HCT116 (cell line): ENCODE data around the gene SLC6A3. TPM values are rescaled to one million over a fixed set of nuclear protein-coding genes. Genes with fewer than 3 reads are reported as not detected.

Experiments
- ATAC-seq: fragments of 200-7000 bp; cut with Tn5 transposase; 2 replicates; pipeline ENCODE4 v1.9.1; 2020; ENCODE audit warnings: mild to moderate bottlenecking, moderate library complexity
- BruUV-seq: library from RNA; stranded (reverse); fragments of 400-500 nt; replicated peaks from 2 replicates; lab custom pipeline; 2021; lab: Mats Ljungman, UMichigan
- CTCF ChIA-PET: fragments of 300-600 bp; sonication (Branson Sonifier 250); formaldehyde crosslinking; loops from one replicate; lab custom pipeline; 2021; ENCODE audit warnings: antibody characterized with exemption; lab: Charles Lee
- POLR2A ChIA-PET: fragments of 300-600, 350-600 bp; sonication (Branson Sonifier 250); formaldehyde crosslinking; loops from one replicate; lab custom pipeline; 2021; ENCODE audit warnings: antibody characterized with exemption; lab: Charles Lee
- RAD21 ChIA-PET, 2 experiments: fragments of 300-600 bp; sonication (Branson Sonifier 250); formaldehyde crosslinking; loops; one replicate each; lab custom pipeline; 2023; ENCODE audit warnings: low total read pairs in 2 of 2; ENCODE audit not compliant: uncharacterized antibody in 2 of 2, unreplicated experiment in 2 of 2, low non-redundant PET in 1 of 2; lab: Charles Lee
- DNase-seq: peaks from one replicate; pipeline ENCODE4 v3.0.0-alpha.2; 2010; ENCODE audit warnings: low read depth, low spot score
- H2AFZ ChIP-seq: fragments of 200-600 bp; shearing (Covaris generic), sonication (generic); 2 replicates; pipeline ENCODE4 v1.6.1; 2017; ENCODE audit warnings: low read depth, mixed run types, mixed read lengths, antibody characterized with exemption, low read length; ENCODE audit not compliant: poor library complexity, severe bottlenecking
- H3K27ac ChIP-seq: 2 replicates; pipeline ENCODE4 v1.5.1; 2012; ENCODE audit warnings: low read depth, low read length
- H3K27me3 ChIP-seq: fragments of 200-600 bp; sonication (generic); 2 replicates; pipeline ENCODE4 v1.6.1; 2016; ENCODE audit warnings: mixed run types, low read length, mixed read lengths; ENCODE audit not compliant: insufficient read depth
- H3K36me3 ChIP-seq, 2 experiments: fragments of 200-500 bp in 1 of 2; fragments of 200-600 bp in 1 of 2; sonication (Bioruptor generic) in 1 of 2; sonication (generic) in 1 of 2; 2 replicates each; pipeline versions ENCODE4 v1.5.1 to v1.6.1; 2014 to 2016; ENCODE audit warnings: low read length in 2 of 2, inconsistent platforms in 1 of 2, mixed read lengths in 1 of 2, mixed run types in 1 of 2; ENCODE audit not compliant: insufficient read depth in 2 of 2, control insufficient read depth in 1 of 2
- H3K4me1 ChIP-seq, 2 experiments: fragments of 200-600 bp in 1 of 2; sonication (generic) in 1 of 2; 2 replicates each; pipeline versions ENCODE4 v1.5.1 to v1.6.1; 2012 to 2017; ENCODE audit warnings: low read length in 2 of 2, inconsistent platforms in 1 of 2, mild to moderate bottlenecking in 1 of 2, mixed read lengths in 1 of 2, mixed run types in 1 of 2, moderate library complexity in 1 of 2; ENCODE audit not compliant: insufficient read depth in 2 of 2, control insufficient read depth in 1 of 2
- H3K4me2 ChIP-seq: fragments of 200-600 bp; sonication (generic); 2 replicates; pipeline ENCODE4 v1.6.1; 2017; ENCODE audit warnings: mixed run types, low read length, mixed read lengths
- H3K4me3 ChIP-seq, 2 experiments: fragments of 200-600 bp in 1 of 2; sonication (generic) in 1 of 2; replicated peaks in 1 of 2; 2 replicates each; pipeline ENCODE4 v1.5.1; 2011 to 2016; ENCODE audit warnings: low read length in 2 of 2, control low read depth in 1 of 2, low read depth in 1 of 2, mild to moderate bottlenecking in 1 of 2, mixed read lengths in 1 of 2, mixed run types in 1 of 2
- H3K79me2 ChIP-seq: fragments of 200-600 bp; sonication (generic); 2 replicates; pipeline ENCODE4 v1.6.1; 2017; ENCODE audit warnings: mild to moderate bottlenecking, mixed run types, low read length, moderate library complexity, mixed read lengths; ENCODE audit not compliant: insufficient read depth
- H3K9ac ChIP-seq: fragments of 200-600 bp; sonication (generic); 2 replicates; pipeline ENCODE4 v1.6.1; 2016; ENCODE audit warnings: low read length, mixed read lengths
- H3K9me2 ChIP-seq: fragments of 200-600 bp; sonication (generic), shearing (Covaris generic); 2 replicates; pipeline ENCODE4 v1.6.1; 2017; ENCODE audit warnings: mixed run types, mild to moderate bottlenecking, moderate library complexity; ENCODE audit not compliant: insufficient read depth
- H3K9me3 ChIP-seq, 2 experiments: fragments of 200-500 bp in 1 of 2; fragments of 200-600 bp in 1 of 2; sonication (Bioruptor generic) in 1 of 2; sonication (generic) in 1 of 2; 2 replicates each; pipeline ENCODE4 v1.6.1; 2014 to 2017; ENCODE audit warnings: low read length in 2 of 2, mixed read lengths in 2 of 2, inconsistent platforms in 1 of 2, low read depth in 1 of 2, mild to moderate bottlenecking in 1 of 2, mixed run types in 1 of 2, moderate library complexity in 1 of 2; ENCODE audit not compliant: control insufficient read depth in 1 of 2, insufficient read depth in 1 of 2
- H4K20me1 ChIP-seq: fragments of 200-600 bp; sonication (generic), shearing (Covaris generic); 2 replicates; pipeline ENCODE4 v1.6.1; 2017; ENCODE audit warnings: mixed run types, mild to moderate bottlenecking, moderate library complexity; ENCODE audit not compliant: insufficient read depth
- CBX3 ChIP-seq: IDR thresholded peaks from 2 replicates; pipeline ENCODE4 v1.6.1; 2012; ENCODE audit warnings: low read depth
- CEBPB ChIP-seq: IDR thresholded peaks from 2 replicates; pipeline ENCODE4 v1.6.1; 2012; ENCODE audit warnings: low read depth
- EGR1 ChIP-seq: IDR thresholded peaks from 2 replicates; pipeline ENCODE4 v1.6.1; 2012; ENCODE audit warnings: low read depth
- EZH2 ChIP-seq: fragments of 200-600 bp; sonication (generic); IDR thresholded peaks from 2 replicates; pipeline ENCODE4 v1.6.1; 2017; ENCODE audit warnings: antibody characterized with exemption, mixed run types
- EZH2phosphoT487 ChIP-seq: fragments of 200-600 bp; IDR thresholded peaks from 2 replicates; pipeline ENCODE4 v1.6.1; 2018; ENCODE audit warnings: antibody characterized with exemption, borderline replicate concordance
- POLR2AphosphoS5 ChIP-seq: IDR thresholded peaks from 2 replicates; pipeline ENCODE4 v1.6.1; 2011; ENCODE audit warnings: mild to moderate bottlenecking, low read depth, low read length, moderate library complexity
- SIN3A ChIP-seq: IDR thresholded peaks from 2 replicates; pipeline ENCODE4 v1.6.1; 2012; ENCODE audit warnings: low read depth
- SP1 ChIP-seq: IDR thresholded peaks from 2 replicates; pipeline ENCODE4 v1.6.1; 2012; ENCODE audit warnings: low read depth
- SRF ChIP-seq: IDR thresholded peaks from 2 replicates; pipeline ENCODE4 v1.6.1; 2012; ENCODE audit warnings: low read depth
- TCF7L2 ChIP-seq: IDR thresholded peaks from 2 replicates; pipeline ENCODE4 v1.7.0; 2011; ENCODE audit warnings: borderline replicate concordance, inconsistent platforms; ENCODE audit not compliant: insufficient read depth, insufficient read length; ENCODE audit errors: extremely low read depth
- YY1 ChIP-seq: IDR thresholded peaks from 2 replicates; pipeline ENCODE4 v1.6.1; 2011; ENCODE audit warnings: low read length, low read depth, moderate library complexity, mild to moderate bottlenecking; ENCODE audit not compliant: insufficient replicate concordance; ENCODE audit errors: extremely low read depth
- ZNF274 ChIP-seq: fragments of 200-500 bp; sonication (Bioruptor generic); IDR thresholded peaks from 2 replicates; pipeline ENCODE4 v1.6.1; 2014; ENCODE audit warnings: mild to moderate bottlenecking, low read depth, low read length, inconsistent platforms
- intact Hi-C: fragments of 100-400 bp; cut with micrococcal nuclease; formaldehyde crosslinking; loops from 2 replicates; pipeline ENCODE4 v1.10.0; 2022
- total RNA-seq: library from RNA; stranded (reverse); gene quantifications from one replicate; pipeline ENCODE4 v1.2.1, GENCODE V29; 2021; ENCODE audit not compliant: unreplicated experiment
- TF ChIP-seq, protein P1 (sequence below), 3 experiments: fragments of 200-600 bp in 1 of 3; sonication (generic) in 1 of 3; IDR thresholded peaks in 2 of 3; conservative IDR thresholded peaks in 1 of 3; 2 replicates each; pipeline ENCODE4 v1.5.1; 2012 to 2017; ENCODE audit warnings: low read depth in 2 of 3, low read length in 2 of 3, antibody characterized with exemption in 1 of 3, borderline replicate concordance in 1 of 3, control low read depth in 1 of 3, mild to moderate bottlenecking in 1 of 3, mixed read lengths in 1 of 3, mixed run types in 1 of 3, moderate library complexity in 1 of 3; ENCODE audit not compliant: insufficient read depth in 1 of 3
- TF ChIP-seq, protein P2 (sequence below): IDR thresholded peaks from 2 replicates; pipeline ENCODE4 v1.6.1; 2012

The SLC6A3 gene
- total RNA-seq, 1 experiment from 2014 or later = not detected

DNA sequence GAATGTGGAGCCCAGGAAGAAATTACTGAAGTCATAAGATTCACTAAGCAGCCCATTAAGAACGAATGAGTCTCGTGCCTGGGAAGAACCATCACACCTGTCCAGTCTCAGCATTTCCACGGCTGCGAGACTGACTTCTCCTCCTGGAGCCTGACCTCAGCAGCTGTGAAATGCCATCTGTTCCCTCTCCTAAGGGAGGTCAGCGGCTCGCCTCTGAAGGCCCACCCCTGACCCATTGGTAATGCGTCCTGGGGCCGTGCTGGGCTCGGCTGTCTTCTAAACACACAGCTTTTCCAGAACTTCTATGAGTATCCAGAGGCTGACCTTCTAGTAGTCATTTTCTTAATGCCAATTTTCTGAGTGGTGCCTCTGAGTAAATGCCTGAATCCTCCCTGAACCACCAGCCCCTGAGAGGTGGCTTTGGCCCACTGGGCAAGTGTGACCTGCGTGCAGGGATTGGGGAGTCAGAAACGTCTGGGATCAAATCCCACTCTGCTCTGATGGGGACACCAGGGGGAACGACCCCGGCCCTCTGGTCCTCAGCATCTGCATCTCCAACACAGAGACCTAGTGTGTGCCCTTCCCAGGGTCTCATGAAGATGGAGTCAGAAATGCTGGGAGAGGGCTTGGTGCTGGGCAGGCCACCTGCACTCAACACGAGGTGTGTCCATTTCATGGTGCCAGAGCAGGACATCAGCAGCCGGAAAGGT is 5.7 kb downstream of the SLC6A3 start:
- Histone ChIP-seq H3K9ac (no peak overlapping the region), H3K79me2 (no peaks in the 10 kb centered on the region), H3K36me3 (no peaks in the 10 kb centered on the region), H3K4me1 (peaks cover 5 to 10% of the 10 kb centered on the region in 2 experiments), H4K20me1 (no peaks in the 10 kb centered on the region), H3K9me2 (no peaks in the 10 kb centered on the region), H3K9me3 (no peaks in the 10 kb centered on the region), H3K4me2 (no peak overlapping the region), H3K27me3 (no peaks in the 10 kb centered on the region), H3K27ac (no peak overlapping the region), H3K4me3 (no peak overlapping the region), H2AFZ (no peak overlapping the region)
- POLR2A ChIA-PET = no interaction called here
- RAD21 ChIA-PET = no interaction called here
- DNase-seq = no peak
- no peak for TF ChIP-seq CEBPB
- no peak for TF ChIP-seq YY1
- TF ChIP-seq POLR2AphosphoS5 = no peak
- TF ChIP-seq, protein P1, sequence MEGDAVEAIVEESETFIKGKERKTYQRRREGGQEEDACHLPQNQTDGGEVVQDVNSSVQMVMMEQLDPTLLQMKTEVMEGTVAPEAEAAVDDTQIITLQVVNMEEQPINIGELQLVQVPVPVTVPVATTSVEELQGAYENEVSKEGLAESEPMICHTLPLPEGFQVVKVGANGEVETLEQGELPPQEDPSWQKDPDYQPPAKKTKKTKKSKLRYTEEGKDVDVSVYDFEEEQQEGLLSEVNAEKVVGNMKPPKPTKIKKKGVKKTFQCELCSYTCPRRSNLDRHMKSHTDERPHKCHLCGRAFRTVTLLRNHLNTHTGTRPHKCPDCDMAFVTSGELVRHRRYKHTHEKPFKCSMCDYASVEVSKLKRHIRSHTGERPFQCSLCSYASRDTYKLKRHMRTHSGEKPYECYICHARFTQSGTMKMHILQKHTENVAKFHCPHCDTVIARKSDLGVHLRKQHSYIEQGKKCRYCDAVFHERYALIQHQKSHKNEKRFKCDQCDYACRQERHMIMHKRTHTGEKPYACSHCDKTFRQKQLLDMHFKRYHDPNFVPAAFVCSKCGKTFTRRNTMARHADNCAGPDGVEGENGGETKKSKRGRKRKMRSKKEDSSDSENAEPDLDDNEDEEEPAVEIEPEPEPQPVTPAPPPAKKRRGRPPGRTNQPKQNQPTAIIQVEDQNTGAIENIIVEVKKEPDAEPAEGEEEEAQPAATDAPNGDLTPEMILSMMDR (IDR thresholded peaks at IDR 0.05 in 2 of 3, conservative IDR thresholded peaks at IDR 0.05 in 1 of 3; ENCODE audit: borderline replicate concordance in 1 of 3, insufficient read depth in 1 of 3, low read depth in 2 of 3, low read length in 2 of 3) = no peak
- intact Hi-C loops = no loop called here
- CTCF ChIA-PET = no interaction called here
- no peak for ATAC-seq
- no TSS peak for BruUV-seq

DNA sequence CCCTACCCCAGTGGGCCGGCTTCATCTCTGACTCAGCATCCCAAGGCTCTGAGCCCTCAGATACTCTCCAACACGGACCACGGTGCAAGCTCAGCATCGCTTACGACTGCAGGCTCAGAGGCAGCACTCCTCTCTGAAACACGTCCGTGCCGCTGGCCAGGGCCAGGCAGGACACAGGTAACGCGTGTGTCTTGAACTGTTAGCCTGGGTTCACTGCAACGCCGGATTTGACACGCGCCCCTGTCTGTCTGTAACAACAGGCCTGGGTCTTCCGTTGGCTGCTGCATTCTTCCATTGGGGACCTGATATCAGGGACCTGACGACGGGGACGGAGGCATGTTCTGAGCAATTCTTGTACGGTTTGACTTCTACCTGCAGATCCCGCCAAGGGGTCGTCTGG is 6.4 kb downstream of the SLC6A3 start:
- Histone ChIP-seq H3K4me2 (no peak overlapping the region), H3K4me3 (no peak overlapping the region), H3K27ac (no peak overlapping the region), H3K9ac (no peak overlapping the region), H3K36me3 (no peaks in the 10 kb centered on the region), H3K27me3 (no peaks in the 10 kb centered on the region), H3K79me2 (no peaks in the 10 kb centered on the region), H3K9me2 (no peaks in the 10 kb centered on the region), H2AFZ (no peak overlapping the region), H4K20me1 (no peaks in the 10 kb centered on the region), H3K4me1 (peaks cover 5 to 10% of the 10 kb centered on the region in 2 experiments), H3K9me3 (no peaks in the 10 kb centered on the region)
- TF ChIP-seq SP1 (no peak), CEBPB (no peak), SIN3A (no peak), YY1 (no peak), EGR1 (no peak), SRF (no peak), CBX3 (no peak), EZH2 (no peak), TCF7L2 (no peak), EZH2phosphoT487 (no peak), ZNF274 (no peak), POLR2AphosphoS5 (no peak)
- TF ChIP-seq, protein P2, sequence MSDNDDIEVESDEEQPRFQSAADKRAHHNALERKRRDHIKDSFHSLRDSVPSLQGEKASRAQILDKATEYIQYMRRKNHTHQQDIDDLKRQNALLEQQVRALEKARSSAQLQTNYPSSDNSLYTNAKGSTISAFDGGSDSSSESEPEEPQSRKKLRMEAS = no peak
- intact Hi-C loops = no loop called here
- no peak for DNase-seq
- no peak for ATAC-seq
- BruUV-seq = no TSS peak
- ChIA-PET CTCF (no interaction called here), RAD21 (no interaction called here), POLR2A (no interaction called here)
